Brain microvascular endothelial cell (primary cell): ENCODE measurements around the gene KLHDC8B.

Experiments used
- DNase-seq: peaks from one replicate; pipeline ENCODE4 v3.0.0-alpha.2; 2020
- H3K27ac ChIP-seq: fragments of 250-450 bp; sonication (Bioruptor Pico); 2 replicates; pipeline ENCODE4 v1.5.1; 2020; ENCODE audit warnings: mild to moderate bottlenecking, moderate library complexity
- H3K27me3 ChIP-seq: fragments of 250-450 bp; sonication (Bioruptor Pico); replicated peaks from 2 replicates; pipeline ENCODE4 v1.5.1; 2020; ENCODE audit warnings: mild to moderate bottlenecking
- H3K36me3 ChIP-seq: fragments of 250-450 bp; sonication (Bioruptor Pico); replicated peaks from 2 replicates; pipeline ENCODE4 v1.5.1; 2020; ENCODE audit warnings: mild to moderate bottlenecking
- H3K4me3 ChIP-seq: 2 replicates; pipeline ENCODE4 v1.5.1; 2011; ENCODE audit warnings: low read depth, mild to moderate bottlenecking, control low read depth, low read length, moderate library complexity
- CTCF ChIP-seq: IDR thresholded peaks from 2 replicates; pipeline ENCODE4 v1.5.1; 2011; ENCODE audit warnings: low read depth, mild to moderate bottlenecking, moderate library complexity, low read length, control low read depth, inconsistent platforms; ENCODE audit errors: missing control alignments
- in situ Hi-C: cut with HindIII; loops from 2 replicates; pipeline ENCODE4 v1.10.0; 2017; ENCODE audit warnings: low sequenced_read_pairs, low pct_ligation_motif_present

KLHDC8B gene

GRCh38 chr3:49132437-49133225 is 38.8 kb upstream of the KLHDC8B start, which contains the start of gene LAMB2:
LAMB2 (minus strand) TSS chr3:49133050; CDS start chr3:49132867, 183 bp downstream.
- TF ChIP-seq CTCF, result peak; percentile 51
- DNase-seq, result peak; percentile 67
- Histone ChIP-seq H3K27ac (peak within 1 kb of the TSS; percentile 72), H3K27me3 (no peaks in the 10 kb centered on the region), H3K4me3 (peak within 1 kb of the TSS; percentile 84), H3K36me3 (peaks cover 33% of the 10 kb centered on the region)
- in situ Hi-C loops, result no loop called here

GRCh38 chr3:49133226-49133951 is 38.0 kb upstream of the KLHDC8B start:
- H3K27ac ChIP-seq, result peak overlapping the region; percentile 72
- DNase-seq, result peak; percentile 85
- peaks cover 28% of the 10 kb centered on the region for H3K36me3 ChIP-seq
- no peak for TF ChIP-seq CTCF
- no peaks in the 10 kb centered on the region for H3K27me3 ChIP-seq
- H3K4me3 ChIP-seq, result peak overlapping the region; percentile 84
- in situ Hi-C loops, result no loop called here

- DNase-seq, result no peak
- Histone ChIP-seq H3K27me3 (no peaks in the 10 kb centered on the region), H3K36me3 (peaks cover 15% of the 10 kb centered on the region), H3K4me3 (no peak overlapping the region), H3K27ac (no peak overlapping the region)
- in situ Hi-C loops, result no loop called here
- no peak for TF ChIP-seq CTCF
Observed at GRCh38 chr3:49134471-49135265, 36.7 kb upstream of the KLHDC8B start.

GRCh38 chr3:49135499-49135898 is 35.9 kb upstream of the KLHDC8B start:
- no peak overlapping the region for H3K4me3 ChIP-seq
- H3K36me3 ChIP-seq, result peaks cover 7% of the 10 kb centered on the region
- DNase-seq, result no peak
- no peaks in the 10 kb centered on the region for H3K27me3 ChIP-seq
- no peak overlapping the region for H3K27ac ChIP-seq
- no peak for TF ChIP-seq CTCF
- in situ Hi-C loops, result no loop called here

- H3K27me3 ChIP-seq, result no peaks in the 10 kb centered on the region
- in situ Hi-C loops, result no loop called here
- H3K27ac ChIP-seq, result no peak overlapping the region
- DNase-seq, result no peak
- no peak overlapping the region for H3K4me3 ChIP-seq
- no peak for TF ChIP-seq CTCF
- H3K36me3 ChIP-seq, result no peaks in the 10 kb centered on the region
Observed at GRCh38 chr3:49140080-49140479, 31.3 kb upstream of the KLHDC8B start.
